Ovary (tissue), 3 donors: ENCODE results near the gene URM1.
A peak's percentile ranks its signal among the peaks of the same experiment; 100 is the strongest.

Experiments used
- EP300 ChIP-seq: sonication (generic); formaldehyde crosslinking; IDR thresholded peaks from one replicate; pipeline ENCODE4 v1.6.1; 2017; ENCODE audit warnings: antibody characterized with exemption
- TF ChIP-seq, protein P1 (sequence below), 3 donors: fragments of 450-650 bp in 2 of 3; fragments of 200-600 bp in 1 of 3; IDR thresholded peaks; one replicate each; pipeline versions ENCODE4 v1.5.1 to v1.8.0; 2016 to 2022; ENCODE audit warnings: antibody characterized with exemption in 3 of 3, mild to moderate bottlenecking in 1 of 3
- donor health status: DM: no; HTN: no; CAD: no.

DNA sequence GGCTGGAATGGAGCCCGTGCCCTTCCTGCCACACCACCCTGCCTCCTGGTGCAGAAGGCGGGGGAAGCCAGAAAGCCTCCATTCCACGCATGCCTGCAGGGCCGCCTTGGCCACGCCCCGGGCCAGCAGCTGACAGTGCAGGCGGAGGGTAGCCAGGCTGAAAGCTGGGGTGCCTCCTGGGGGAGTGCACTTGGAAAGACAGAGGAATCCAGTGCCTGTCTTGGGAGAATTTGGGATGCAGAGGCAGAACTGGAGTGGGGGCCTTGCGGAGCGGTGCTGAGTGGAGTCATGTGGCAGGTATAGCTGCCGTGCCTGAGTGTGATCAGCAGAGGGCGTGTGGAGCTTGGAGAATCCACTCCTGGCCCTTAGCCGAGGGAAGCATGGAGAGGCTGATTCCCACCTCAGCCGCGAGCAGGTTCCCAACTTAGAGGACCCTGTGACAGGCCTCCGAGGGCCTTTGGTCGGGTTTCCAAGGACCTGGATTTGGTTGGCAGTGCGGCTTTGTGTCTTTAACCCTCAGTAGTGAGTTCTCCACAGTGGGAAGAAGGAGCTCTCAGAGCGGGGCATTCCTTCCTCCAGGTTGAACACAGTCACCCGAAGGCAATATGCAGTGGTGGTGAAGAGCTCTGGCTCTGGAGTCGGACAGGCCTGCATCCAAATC is 9.1 kb upstream of the URM1 start:
- TF ChIP-seq EP300, result no peak
- TF ChIP-seq, protein P1, sequence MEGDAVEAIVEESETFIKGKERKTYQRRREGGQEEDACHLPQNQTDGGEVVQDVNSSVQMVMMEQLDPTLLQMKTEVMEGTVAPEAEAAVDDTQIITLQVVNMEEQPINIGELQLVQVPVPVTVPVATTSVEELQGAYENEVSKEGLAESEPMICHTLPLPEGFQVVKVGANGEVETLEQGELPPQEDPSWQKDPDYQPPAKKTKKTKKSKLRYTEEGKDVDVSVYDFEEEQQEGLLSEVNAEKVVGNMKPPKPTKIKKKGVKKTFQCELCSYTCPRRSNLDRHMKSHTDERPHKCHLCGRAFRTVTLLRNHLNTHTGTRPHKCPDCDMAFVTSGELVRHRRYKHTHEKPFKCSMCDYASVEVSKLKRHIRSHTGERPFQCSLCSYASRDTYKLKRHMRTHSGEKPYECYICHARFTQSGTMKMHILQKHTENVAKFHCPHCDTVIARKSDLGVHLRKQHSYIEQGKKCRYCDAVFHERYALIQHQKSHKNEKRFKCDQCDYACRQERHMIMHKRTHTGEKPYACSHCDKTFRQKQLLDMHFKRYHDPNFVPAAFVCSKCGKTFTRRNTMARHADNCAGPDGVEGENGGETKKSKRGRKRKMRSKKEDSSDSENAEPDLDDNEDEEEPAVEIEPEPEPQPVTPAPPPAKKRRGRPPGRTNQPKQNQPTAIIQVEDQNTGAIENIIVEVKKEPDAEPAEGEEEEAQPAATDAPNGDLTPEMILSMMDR (IDR thresholded peaks at IDR 0.05), result peak in 2 of 3 donors; percentile 68 to 92
